GM18526 (cell line): ENCODE results near the gene CRYBA2.

Experiments
- POLR2A ChIP-seq: IDR thresholded peaks from 3 replicates; pipeline ENCODE4 v1.6.1; 2011; ENCODE audit not compliant: insufficient read length; ENCODE audit errors: extremely low read depth

CRYBA2 gene

DNA sequence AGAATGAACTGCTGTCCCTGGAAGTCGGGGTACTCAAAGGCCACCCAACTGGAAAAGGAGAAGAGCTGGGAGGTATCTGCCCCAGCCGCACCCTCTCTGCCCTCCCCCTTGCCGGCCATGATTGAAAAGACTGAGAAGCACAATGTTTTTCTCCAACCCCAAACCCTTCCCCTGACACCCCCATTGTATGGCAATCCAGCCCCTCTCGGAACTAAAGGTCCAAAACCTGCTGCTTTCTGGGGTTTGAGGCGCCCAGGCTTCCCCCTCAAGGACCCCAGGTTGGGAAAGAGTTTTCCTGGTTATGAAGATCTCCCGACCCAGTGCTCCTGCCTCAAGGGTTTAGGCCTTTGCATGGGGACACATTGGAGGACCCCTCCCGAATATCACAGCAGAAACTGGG lies 1.0 kb downstream of the CRYBA2 start:
- TF ChIP-seq POLR2A, result no peak

DNA sequence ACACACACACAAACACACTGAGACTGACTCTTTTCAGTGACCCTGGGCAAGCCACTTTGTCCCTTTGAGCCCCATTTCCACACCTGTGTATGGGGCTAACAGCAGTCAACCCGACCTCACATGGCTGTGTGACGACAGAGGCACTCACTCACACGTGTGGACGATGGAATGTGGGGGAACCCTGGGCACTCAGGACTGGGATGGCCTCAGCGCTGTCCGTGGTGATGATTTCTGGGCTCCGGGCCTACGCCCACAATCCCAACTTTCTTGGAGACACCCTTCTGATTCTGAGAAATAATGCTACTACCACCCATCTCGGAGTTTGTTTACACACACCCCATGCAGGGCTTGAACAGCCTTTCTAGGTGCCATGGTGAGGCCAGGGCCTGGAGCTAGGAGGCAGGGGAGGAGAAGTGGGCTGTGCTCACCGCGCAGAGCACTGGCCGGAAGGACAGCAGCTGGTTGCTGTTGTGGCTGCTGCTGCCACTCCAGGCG lies 1.5 kb downstream of the CRYBA2 start:
- no peak for TF ChIP-seq POLR2A

DNA sequence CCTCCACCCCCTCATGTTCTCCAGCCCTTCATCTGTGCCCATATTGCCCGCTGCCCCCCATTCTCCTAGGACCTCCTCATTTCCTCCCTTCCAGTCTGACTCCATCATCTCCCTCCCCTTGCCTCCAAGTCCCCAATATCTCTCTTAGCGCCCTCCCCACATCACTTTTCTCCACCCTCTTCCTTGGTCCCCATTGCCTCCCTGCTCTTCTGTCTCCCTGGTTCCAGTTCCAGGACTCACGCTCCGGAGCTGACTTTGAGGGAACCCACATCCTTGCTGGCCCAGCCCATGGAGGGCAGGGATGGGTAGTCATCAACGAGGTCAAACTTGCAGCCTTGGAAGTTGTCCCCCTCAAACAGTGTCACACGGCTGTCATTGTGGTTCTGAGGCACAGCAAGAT lies 2.6 kb downstream of the CRYBA2 start:
- no peak for TF ChIP-seq POLR2A

- no peak for TF ChIP-seq POLR2A
These were observed 3.2 kb downstream of the CRYBA2 start for GRCh38 chr2:218990052-218990451.

GRCh38 chr2:218988650-218989049 lies 4.6 kb downstream of the CRYBA2 start:
- no peak for TF ChIP-seq POLR2A

GRCh38 chr2:218988164-218988563 lies 5.1 kb downstream of the CRYBA2 start:
- no peak for TF ChIP-seq POLR2A

GRCh38 chr2:218986148-218986761 lies 7.0 kb downstream of the CRYBA2 start:
- TF ChIP-seq POLR2A, result no peak

DNA sequence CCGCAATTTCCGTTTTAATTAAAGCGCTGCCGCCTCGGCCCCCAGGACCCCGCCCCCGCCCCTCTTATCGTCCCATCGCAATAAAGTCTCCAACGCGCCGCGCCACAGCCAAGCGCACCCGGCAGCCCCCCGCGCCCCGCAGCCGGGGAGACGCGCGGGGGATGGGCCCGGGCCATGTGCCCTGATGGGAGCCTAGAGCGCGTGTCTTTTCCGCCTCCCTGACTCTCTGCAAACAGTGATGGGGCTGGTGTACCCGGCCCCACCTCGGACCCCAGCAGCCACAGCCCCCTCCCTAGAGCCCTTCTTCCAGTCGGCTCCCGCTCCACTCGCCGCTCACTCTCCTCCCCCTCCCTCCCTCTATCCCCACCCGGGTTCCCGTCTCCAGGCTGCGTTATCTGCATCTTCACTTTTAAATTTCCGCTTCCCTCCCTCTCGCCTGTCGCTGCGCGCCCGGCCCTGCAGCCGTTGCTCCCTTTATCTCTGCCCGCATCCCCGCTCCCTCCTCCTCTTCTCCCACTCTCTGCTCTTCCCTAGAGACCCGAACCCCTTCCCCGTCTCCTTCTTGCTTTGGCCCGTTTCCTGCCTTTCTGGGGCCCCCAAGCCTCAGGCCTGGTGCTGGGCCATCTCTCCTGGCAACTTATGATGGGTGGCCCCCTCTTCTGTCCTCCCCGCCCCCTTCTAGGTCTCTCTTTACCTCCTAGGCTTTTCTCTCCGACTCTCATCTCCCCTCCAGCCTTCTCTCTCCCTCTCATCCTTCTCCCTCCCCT lies 7.7 kb downstream of the CRYBA2 start:
- TF ChIP-seq POLR2A, result no peak

DNA sequence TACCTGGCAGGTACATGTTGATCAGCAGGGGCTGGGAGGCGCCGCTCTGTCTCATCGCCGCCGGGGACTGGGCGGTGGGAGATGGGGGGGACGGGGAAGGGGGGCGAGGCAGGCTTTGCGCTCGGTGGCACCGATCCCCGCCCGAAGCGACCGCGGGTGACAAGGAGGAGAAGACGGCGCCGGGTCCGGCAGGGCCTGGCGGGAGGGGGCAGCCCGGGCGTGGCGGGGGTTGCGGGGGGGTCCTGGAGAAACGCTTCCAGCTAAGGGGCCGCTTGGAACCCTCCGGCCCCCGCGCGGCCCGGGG lies 8.2 kb downstream of the CRYBA2 start, which contains the start of gene FEV:
TSS of gene FEV (minus strand) at position 164 of the 304 bp plus-strand sequence. CDS start at position 55, 109 bp downstream.
- no peak for TF ChIP-seq POLR2A

DNA sequence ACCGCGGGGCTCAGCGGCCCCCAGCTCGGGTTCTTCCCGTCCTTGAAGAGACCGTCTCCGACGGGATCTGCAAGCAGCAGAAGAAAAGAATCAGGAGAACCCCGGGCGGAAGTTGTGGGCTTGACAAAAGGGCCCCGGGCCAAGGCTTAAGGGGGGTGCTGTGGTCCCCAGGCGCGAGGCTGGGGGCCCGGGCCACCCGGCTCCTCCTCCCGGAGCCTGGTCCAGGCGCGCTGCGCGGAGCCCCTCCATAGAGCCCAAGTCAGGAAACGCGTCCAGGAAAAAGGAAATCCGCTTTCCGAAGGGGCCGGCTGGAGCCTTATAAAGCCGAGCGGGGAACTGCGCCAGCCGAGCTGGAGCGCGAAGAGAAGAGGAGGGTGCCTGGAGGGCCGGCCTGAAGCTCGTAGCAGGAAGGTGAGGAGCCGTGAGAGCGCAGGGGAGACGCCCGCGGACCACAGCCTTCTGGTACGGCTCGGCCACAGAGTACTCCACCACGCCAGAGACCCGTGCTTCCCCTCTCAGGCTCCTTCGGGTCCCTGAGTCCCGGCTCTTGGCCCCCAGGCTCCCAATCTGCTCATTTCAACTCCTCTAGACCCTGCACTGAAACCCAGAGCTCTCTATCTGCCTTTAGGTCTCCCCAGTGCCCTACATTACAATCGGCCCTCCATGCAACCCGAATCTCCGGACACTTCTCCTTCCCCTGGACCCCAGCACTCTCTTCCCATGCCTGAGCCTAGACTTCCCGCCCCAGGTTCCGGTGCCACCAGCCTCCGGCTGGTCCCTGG lies 8.8 kb downstream of the CRYBA2 start:
- TF ChIP-seq POLR2A, result no peak

DNA sequence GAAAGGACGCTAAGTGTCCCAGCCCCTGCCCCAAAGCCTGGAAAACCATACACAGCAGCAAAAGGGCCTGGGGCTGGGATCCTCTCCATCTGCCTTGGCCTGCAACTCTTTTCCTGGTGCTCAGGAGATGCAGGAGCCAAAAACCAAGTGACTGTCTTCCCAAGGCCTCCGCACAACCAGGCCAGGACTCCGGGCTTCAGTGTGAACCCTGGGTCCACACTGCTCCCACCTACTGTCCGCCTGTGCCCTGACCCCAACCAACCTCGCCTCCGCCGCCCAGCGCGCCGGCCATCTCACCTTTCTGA lies 9.3 kb downstream of the CRYBA2 start:
- TF ChIP-seq POLR2A, result no peak

DNA sequence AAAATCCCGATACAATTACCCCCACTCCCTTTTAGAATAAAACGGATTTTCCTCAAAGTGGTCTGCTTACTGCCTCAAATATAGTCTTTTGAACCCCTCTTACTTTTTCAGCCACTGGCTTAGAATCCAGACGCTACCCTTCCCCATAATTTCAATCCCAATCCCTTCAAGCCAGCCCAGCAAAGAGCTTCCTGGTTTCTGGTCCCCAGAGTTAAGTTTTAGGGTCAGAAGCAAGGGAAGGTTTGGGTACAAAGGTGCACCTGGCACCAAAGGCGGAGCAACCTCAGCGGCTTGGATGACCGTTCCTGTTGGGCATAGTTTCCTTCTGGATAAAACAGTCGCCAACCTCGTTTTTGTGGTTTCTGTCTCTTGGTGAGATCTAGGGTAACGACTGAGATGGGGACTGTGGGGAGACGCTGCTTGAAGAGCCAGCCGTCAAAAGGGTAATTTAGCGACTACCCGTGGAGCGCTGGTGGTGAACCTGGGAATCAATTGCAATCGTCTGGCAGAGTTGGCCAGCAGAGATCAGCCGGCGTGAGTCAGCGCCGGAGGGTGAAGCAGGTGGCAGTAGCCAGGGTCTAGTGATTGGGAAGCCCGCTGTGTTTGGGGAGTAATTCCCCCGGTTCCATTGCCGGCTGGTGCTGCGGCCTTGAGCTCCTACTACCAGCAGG lies 9.8 kb downstream of the CRYBA2 start:
- TF ChIP-seq POLR2A, result no peak

- TF ChIP-seq POLR2A, result no peak
These were observed 10.5 kb downstream of the CRYBA2 start for GRCh38 chr2:218982586-218983262.

- no peak for TF ChIP-seq POLR2A
These were observed 11.2 kb downstream of the CRYBA2 start for GRCh38 chr2:218981881-218982585.
